Prostate gland (tissue), 2 donors: ENCODE results near the gene MPZL2.

Source experiments
- POLR2AphosphoS5 ChIP-seq: sonication (generic); formaldehyde crosslinking; IDR thresholded peaks from one replicate; pipeline ENCODE4 v1.6.1; 2017; ENCODE audit warnings: antibody characterized with exemption
- TF ChIP-seq, protein P1 (sequence below), 4 experiments: fragments of 200-600 bp in 2 of 4; fragments of 450-650 bp in 2 of 4; sonication (generic) in 2 of 4; IDR thresholded peaks; 1 replicate in 3 of 4; 2 replicates in 1 of 4; pipeline ENCODE4 v1.5.1; 2016 to 2019; ENCODE audit warnings: antibody characterized with exemption in 4 of 4, mild to moderate bottlenecking in 2 of 4, moderate library complexity in 2 of 4

DNA sequence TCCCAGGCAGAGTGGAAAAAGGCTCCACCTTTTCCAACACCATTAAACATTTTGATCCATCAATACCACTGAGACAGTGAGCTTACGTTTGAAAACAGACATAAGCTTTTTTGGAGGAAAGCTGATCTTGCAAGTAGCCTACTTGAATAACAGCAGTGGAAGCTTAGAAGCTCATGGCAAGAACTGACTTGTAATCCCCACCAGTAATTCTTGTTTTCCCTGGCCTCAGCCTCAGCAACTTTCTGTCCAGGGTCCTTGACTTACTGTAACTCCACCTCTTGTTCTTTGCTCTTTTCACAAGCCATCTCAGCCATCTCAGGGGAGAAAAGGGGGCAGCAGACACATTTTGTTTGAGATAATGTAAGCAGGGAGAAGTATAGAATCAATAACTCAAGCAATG, 12.3 kb upstream of the MPZL2 start:
- peak; percentile 21 for TF ChIP-seq POLR2AphosphoS5
- TF ChIP-seq, protein P1, sequence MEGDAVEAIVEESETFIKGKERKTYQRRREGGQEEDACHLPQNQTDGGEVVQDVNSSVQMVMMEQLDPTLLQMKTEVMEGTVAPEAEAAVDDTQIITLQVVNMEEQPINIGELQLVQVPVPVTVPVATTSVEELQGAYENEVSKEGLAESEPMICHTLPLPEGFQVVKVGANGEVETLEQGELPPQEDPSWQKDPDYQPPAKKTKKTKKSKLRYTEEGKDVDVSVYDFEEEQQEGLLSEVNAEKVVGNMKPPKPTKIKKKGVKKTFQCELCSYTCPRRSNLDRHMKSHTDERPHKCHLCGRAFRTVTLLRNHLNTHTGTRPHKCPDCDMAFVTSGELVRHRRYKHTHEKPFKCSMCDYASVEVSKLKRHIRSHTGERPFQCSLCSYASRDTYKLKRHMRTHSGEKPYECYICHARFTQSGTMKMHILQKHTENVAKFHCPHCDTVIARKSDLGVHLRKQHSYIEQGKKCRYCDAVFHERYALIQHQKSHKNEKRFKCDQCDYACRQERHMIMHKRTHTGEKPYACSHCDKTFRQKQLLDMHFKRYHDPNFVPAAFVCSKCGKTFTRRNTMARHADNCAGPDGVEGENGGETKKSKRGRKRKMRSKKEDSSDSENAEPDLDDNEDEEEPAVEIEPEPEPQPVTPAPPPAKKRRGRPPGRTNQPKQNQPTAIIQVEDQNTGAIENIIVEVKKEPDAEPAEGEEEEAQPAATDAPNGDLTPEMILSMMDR (IDR thresholded peaks at IDR 0.05): no peak
